HepG2 (cell line): ENCODE data around the gene COL26A1.
"Not testable (repeated sequence)": the region's sequence is repeated elsewhere in the genome, so short reads cannot be mapped to it uniquely, and the experiment has no call there.

Source experiments
- ATF3 ChIP-seq: sonication (generic); formaldehyde crosslinking; IDR thresholded peaks from 2 replicates; pipeline ENCODE4 v1.4.0; 2020; ENCODE audit warnings: missing genetic modification reagents
- CEBPB ChIP-seq: IDR thresholded peaks from 2 replicates; pipeline ENCODE4 v1.6.1; 2011; ENCODE audit warnings: low read depth, low read length, improper control_type of control experiment, borderline replicate concordance
- CTCF ChIP-seq: sonication (generic); formaldehyde crosslinking; IDR thresholded peaks from 2 replicates; pipeline ENCODE4 v1.5.0; 2020; ENCODE audit warnings: mild to moderate bottlenecking, missing genetic modification reagents, moderate library complexity
- FOXP4 ChIP-seq: sonication (generic); formaldehyde crosslinking; IDR thresholded peaks from 2 replicates; pipeline ENCODE4 v1.4.0; 2020; ENCODE audit warnings: missing genetic modification reagents
- PHF20 ChIP-seq: sonication (generic); formaldehyde crosslinking; IDR thresholded peaks from 2 replicates; pipeline ENCODE4 v1.5.0; 2020; ENCODE audit warnings: mild to moderate bottlenecking, missing genetic modification reagents
- RAD21 ChIP-seq: fragments of 450-650 bp; formaldehyde crosslinking; IDR thresholded peaks from 2 replicates; pipeline ENCODE4 v1.5.0; 2020; ENCODE audit warnings: mild to moderate bottlenecking
- TAF1 ChIP-seq: sonication (generic); formaldehyde crosslinking; IDR thresholded peaks from 2 replicates; pipeline ENCODE4 v1.4.0; 2020; ENCODE audit warnings: missing genetic modification reagents
- XRCC5 ChIP-seq: fragments of 200-400 bp; formaldehyde crosslinking; optimal IDR thresholded peaks from 2 replicates; pipeline ENCODE3; 2017; ENCODE audit warnings: mild to moderate bottlenecking, low read length
- ZNF572 ChIP-seq: sonication (generic); formaldehyde crosslinking; IDR thresholded peaks from 2 replicates; pipeline ENCODE4 v1.5.1; 2020; ENCODE audit warnings: mild to moderate bottlenecking, missing genetic modification reagents

- TF ChIP-seq PHF20 (CRISPR knock-in tag); CTCF; RAD21; FOXP4; ATF3 (CRISPR knock-in tag); CEBPB; XRCC5; TAF1 (CRISPR knock-in tag); ZNF572: not testable (repeated sequence)
Measured at GRCh38 chr7:101349300-101349699, 13.4 kb upstream of the COL26A1 start.
